ENCODE results near the gene EIF3L. TPM values are rescaled to one million over a fixed set of nuclear protein-coding genes. Genes with fewer than 3 reads are reported as not detected.

Gene EIF3L
- polyA plus RNA-seq, 1 of the 3 experiments (the other 2 are of a cell fraction): 478 TPM

GRCh38 chr22:37912171-37912570, 63.0 kb downstream of the EIF3L start:
- no peak for DNase-seq
- Histone ChIP-seq H4K20me1 (ENCODE audit: insufficient read depth) (peaks cover 38% of the 10 kb centered on the region), H3K36me3 (replicated peaks in 1 of 2; ENCODE audit: control insufficient read depth in 1 of 2, insufficient read depth in 2 of 2, low read length in 1 of 2) (peaks cover 7 to 15% of the 10 kb centered on the region in 2 experiments), H3K9me2 (no peaks in the 10 kb centered on the region), H3K27ac (ENCODE audit: low read depth in 2 of 2, low read length in 1 of 2) (no peak overlapping the region), H3F3A (replicated peaks; ENCODE audit: insufficient read depth) (no peaks in the 10 kb centered on the region), H3K4me1 (ENCODE audit: control insufficient read depth in 1 of 2, insufficient read depth in 2 of 2, low read depth in 1 of 2, low read length in 1 of 2) (peaks cover 0 to 6% of the 10 kb centered on the region in 2 experiments; a peak in 1 of 4 replicates), H2AFZ (ENCODE audit: low read depth) (no peak overlapping the region), H3K9ac (no peak overlapping the region), H3K9me3 (no peaks in the 10 kb centered on the region), H3K4me2 (no peak overlapping the region), H3K27me3 (ENCODE audit: insufficient read depth) (no peaks in the 10 kb centered on the region), H3K79me2 (ENCODE audit: insufficient read depth) (peaks cover 54% of the 10 kb centered on the region), H3K4me3 (ENCODE audit: low read depth in 2 of 2, low read length in 1 of 2) (no peak overlapping the region)
- ChIA-PET CTCF (interaction anchor here (0.5 to 1.0 kb wide), 2 partner anchors 22 to 49 kb away, joined by 3 read pairs; no protein-coding TSS in a partner anchor), POLR2A (no interaction called here)
- 81% methylated on average over 2 of the region's 8 CpGs for WGBS (ENCODE audit: low lambda C conversion rate)
- no peak for TF ChIP-seq GATA2 (CRISPR knock-in tag; IDR thresholded peaks at IDR 0.05)
- TF ChIP-seq JUND (IDR thresholded peaks at IDR 0.05): no peak
- no peak for TF ChIP-seq TEAD4 (IDR thresholded peaks at IDR 0.05; ENCODE audit: borderline replicate concordance, insufficient read depth)
- no peak for TF ChIP-seq MAX (IDR thresholded peaks at IDR 0.05; ENCODE audit: low read depth)
- no peak for TF ChIP-seq POLR2AphosphoS5 (IDR thresholded peaks at IDR 0.05; ENCODE audit: low read depth, low read length)
- TF ChIP-seq REST (IDR thresholded peaks at IDR 0.05; ENCODE audit: low read depth, low read length): no peak
- TF ChIP-seq USF2 (IDR thresholded peaks at IDR 0.05; ENCODE audit: borderline replicate concordance, low read depth, low read length): no peak
- TF ChIP-seq NFIC (IDR thresholded peaks at IDR 0.05; ENCODE audit: borderline replicate concordance): no peak
- no peak for TF ChIP-seq SIN3A (IDR thresholded peaks at IDR 0.05; ENCODE audit: borderline replicate concordance, low read depth, low read length)
- TF ChIP-seq ELF1 (IDR thresholded peaks at IDR 0.05): no peak
- no peak for TF ChIP-seq RAD21 (IDR thresholded peaks at IDR 0.05; ENCODE audit: low read length)
- TF ChIP-seq NRF1 (IDR thresholded peaks at IDR 0.05; ENCODE audit: low read depth, low read length): no peak
- no peak for TF ChIP-seq CTCF (IDR thresholded peaks at IDR 0.05)
- no peak for TF ChIP-seq YY1 (IDR thresholded peaks at IDR 0.05; ENCODE audit: low read depth)
- no peak for TF ChIP-seq RFX5 (IDR thresholded peaks at IDR 0.05; ENCODE audit: low read length)

All from SK-N-SH (cell line).